IMR-90 (cell line): ENCODE results near the gene RNF217. TPM values are rescaled to one million over a fixed set of nuclear protein-coding genes. Genes with fewer than 3 reads are reported as not detected.

Experiments
- ATAC-seq: fragments of 200-7000 bp; cut with Tn5 transposase; 2 replicates; pipeline ENCODE4 v1.9.1; 2020; ENCODE audit warnings: low read depth, mild to moderate bottlenecking, moderate library complexity
- BruUV-seq: library from RNA; stranded (reverse); fragments of 400-500 nt; replicated peaks from 2 replicates; lab custom pipeline; 2021; lab: Mats Ljungman, UMichigan
- CTCF ChIA-PET: fragments of 300-600 bp; formaldehyde crosslinking; extraction: SDS; loops from one replicate; lab custom pipeline; 2021; ENCODE audit warnings: antibody characterized with exemption; lab: Yijun Ruan, JAX
- POLR2A ChIA-PET: fragments of 300-600 bp; sonication (Branson Sonifier 250); formaldehyde crosslinking; loops from one replicate; lab custom pipeline; 2022; ENCODE audit warnings: antibody characterized with exemption; ENCODE audit not compliant: unreplicated experiment; lab: Charles Lee
- DNase-seq: peaks from one replicate; pipeline ENCODE4 v3.0.0; 2013
- H2AFZ ChIP-seq: replicated peaks from 2 replicates; pipeline ENCODE3; 2013; ENCODE audit warnings: low read length, mild to moderate bottlenecking; ENCODE audit not compliant: poor library complexity
- H2AK5ac ChIP-seq: 2 replicates; pipeline ENCODE4 v1.6.1; 2013; ENCODE audit warnings: low read depth, low read length, inconsistent platforms
- H2AK9ac ChIP-seq: replicated peaks from 2 replicates; pipeline ENCODE3; 2013; ENCODE audit warnings: mild to moderate bottlenecking, low read depth, low read length, moderate library complexity; ENCODE audit not compliant: poor library complexity
- H2BK120ac ChIP-seq: 2 replicates; pipeline ENCODE4 v1.6.1; 2013; ENCODE audit warnings: low read depth, low read length, inconsistent platforms
- H2BK15ac ChIP-seq: 3 replicates; pipeline ENCODE4 v1.6.1; 2013; ENCODE audit warnings: low read depth, low read length, inconsistent platforms
- H2BK20ac ChIP-seq: 2 replicates; pipeline ENCODE4 v1.6.1; 2013; ENCODE audit warnings: low read depth, mild to moderate bottlenecking, inconsistent platforms, low read length, moderate library complexity
- H2BK5ac ChIP-seq: 2 replicates; pipeline ENCODE4 v1.6.1; 2013; ENCODE audit warnings: mild to moderate bottlenecking, low read depth, low read length, inconsistent platforms; ENCODE audit not compliant: poor library complexity, severe bottlenecking
- H3K14ac ChIP-seq: replicated peaks from 2 replicates; pipeline ENCODE4 v1.6.1; 2013; ENCODE audit warnings: low read depth, low read length, inconsistent platforms
- H3K18ac ChIP-seq: 2 replicates; pipeline ENCODE4 v1.6.1; 2013; ENCODE audit warnings: low read depth, low read length, control low read depth
- H3K23ac ChIP-seq: 2 replicates; pipeline ENCODE4 v1.6.1; 2013; ENCODE audit warnings: low read depth, low read length, inconsistent platforms
- H3K27ac ChIP-seq: 2 replicates; pipeline ENCODE4 v1.5.1; 2013; ENCODE audit warnings: mild to moderate bottlenecking, control low read depth, low read length; ENCODE audit not compliant: insufficient read depth
- H3K27me3 ChIP-seq: 2 replicates; pipeline ENCODE4 v1.6.1; 2013; ENCODE audit warnings: low read length; ENCODE audit not compliant: control insufficient read depth, insufficient read depth
- H3K36me3 ChIP-seq: 2 replicates; pipeline ENCODE4 v1.6.1; 2013; ENCODE audit warnings: low read length, mixed read lengths; ENCODE audit not compliant: control insufficient read depth, insufficient read depth
- H3K4ac ChIP-seq: 2 replicates; pipeline ENCODE4 v1.6.1; 2013; ENCODE audit warnings: low read depth, low read length, inconsistent platforms
- H3K4me1 ChIP-seq: 2 replicates; pipeline ENCODE4 v1.6.1; 2013; ENCODE audit warnings: low read length, mixed read lengths; ENCODE audit not compliant: control insufficient read depth, insufficient read depth
- H3K4me2 ChIP-seq: 2 replicates; pipeline ENCODE4 v1.6.1; 2013; ENCODE audit warnings: low read depth, mild to moderate bottlenecking, control low read depth, low read length, moderate library complexity
- H3K4me3 ChIP-seq: 2 replicates; pipeline ENCODE4 v1.5.1; 2013; ENCODE audit warnings: low read depth, mild to moderate bottlenecking, control low read depth, low read length, moderate library complexity; ENCODE audit not compliant: insufficient read depth
- H3K56ac ChIP-seq: 2 replicates; pipeline ENCODE4 v1.6.1; 2013; ENCODE audit warnings: low read length, inconsistent platforms; ENCODE audit not compliant: insufficient read depth; ENCODE audit errors: extremely low read depth
- H3K79me1 ChIP-seq, 2 experiments: 2 replicates each; pipeline ENCODE4 v1.6.1; 2013; ENCODE audit warnings: low read length in 2 of 2, inconsistent platforms in 1 of 2, low read depth in 1 of 2
- H3K9ac ChIP-seq: 2 replicates; pipeline ENCODE4 v1.6.1; 2013; ENCODE audit warnings: low read depth, low read length, control low read depth
- H3K9me1 ChIP-seq: 2 replicates; pipeline ENCODE4 v1.6.1; 2013; ENCODE audit warnings: low read length, inconsistent platforms; ENCODE audit not compliant: insufficient read depth
- H3K9me3 ChIP-seq: 2 replicates; pipeline ENCODE4 v1.6.1; 2013; ENCODE audit warnings: low read length; ENCODE audit not compliant: control insufficient read depth, insufficient read depth
- H4K20me1 ChIP-seq: 2 replicates; pipeline ENCODE4 v1.6.1; 2013; ENCODE audit warnings: low read length, inconsistent platforms; ENCODE audit not compliant: insufficient read depth
- H4K5ac ChIP-seq: 2 replicates; pipeline ENCODE4 v1.6.1; 2013; ENCODE audit warnings: mild to moderate bottlenecking, low read depth, low read length, control low read depth
- H4K8ac ChIP-seq, 2 experiments: 2 replicates each; pipeline ENCODE4 v1.6.1; 2013; ENCODE audit warnings: low read depth in 2 of 2, low read length in 2 of 2, control low read depth in 1 of 2, inconsistent platforms in 1 of 2
- H4K91ac ChIP-seq: 2 replicates; pipeline ENCODE4 v1.6.1; 2013; ENCODE audit warnings: low read depth, low read length, inconsistent platforms; ENCODE audit not compliant: insufficient read depth
- BHLHE40 ChIP-seq: fragments of 150-350 bp; IDR thresholded peaks from 2 replicates; pipeline ENCODE4 v1.6.1; 2016; ENCODE audit warnings: mild to moderate bottlenecking, low read depth, low read length
- CHD1 ChIP-seq: IDR thresholded peaks from 2 replicates; pipeline ENCODE4 v1.6.1; 2012; ENCODE audit warnings: low read depth, low read length, improper control_type of control experiment
- ELK1 ChIP-seq: fragments of 150-350 bp; IDR thresholded peaks from 2 replicates; pipeline ENCODE4 v1.6.1; 2016; ENCODE audit warnings: low read depth, mild to moderate bottlenecking, low read length, moderate library complexity, borderline replicate concordance
- MAFK ChIP-seq: IDR thresholded peaks from 2 replicates; pipeline ENCODE4 v1.6.1; 2012; ENCODE audit warnings: low read depth, low read length, improper control_type of control experiment
- MAZ ChIP-seq: IDR thresholded peaks from 2 replicates; pipeline ENCODE4 v1.6.1; 2012; ENCODE audit warnings: low read depth, mild to moderate bottlenecking, low read length, improper control_type of control experiment, moderate library complexity, borderline replicate concordance
- NFE2L2 ChIP-seq: fragments of 150-350 bp; IDR thresholded peaks from 2 replicates; pipeline ENCODE4 v1.6.1; 2016; ENCODE audit warnings: low read depth, mild to moderate bottlenecking, low read length
- POLR2A ChIP-seq: IDR thresholded peaks from 2 replicates; pipeline ENCODE4 v1.6.1; 2012; ENCODE audit warnings: mild to moderate bottlenecking, low read depth, low read length
- RAD21 ChIP-seq: IDR thresholded peaks from 2 replicates; pipeline ENCODE4 v1.6.1; 2012; ENCODE audit warnings: low read length, improper control_type of control experiment
- RFX5 ChIP-seq: IDR thresholded peaks from 2 replicates; pipeline ENCODE4 v1.8.0; 2012; ENCODE audit warnings: low read depth, mild to moderate bottlenecking, low read length, moderate library complexity
- USF2 ChIP-seq: fragments of 150-350 bp; IDR thresholded peaks from 2 replicates; pipeline ENCODE4 v1.6.1; 2017; ENCODE audit warnings: mild to moderate bottlenecking, antibody characterized with exemption, low read length, low read depth
- WGBS, 2 experiments: methylation state at CpG; one replicate each; pipeline versions ENCODE4 v1.1.5 to v1.1.7; 2013; ENCODE audit warnings: missing lambda C conversion rate in 2 of 2; ENCODE audit not compliant: insufficient read length in 1 of 2; ENCODE audit errors: extremely low coverage in 2 of 2; 5-methylcytosine and 5-hydroxymethylcytosine counted together
- dilution Hi-C: fragments of 300-500 bp; cut with HindIII; formaldehyde crosslinking; loops from one replicate; pipeline ENCODE4 v1.14.3; 2018; ENCODE audit warnings: low sequenced_read_pairs; ENCODE audit not compliant: unreplicated experiment
- in situ Hi-C: fragments of 300-500 bp; cut with MboI; formaldehyde crosslinking; loops from 3 replicates; pipeline ENCODE4 v1.14.3; 2019; ENCODE audit warnings: low sequenced_read_pairs, inconsistent platforms, mixed read lengths
- intact Hi-C: fragments of 100-400 bp; cut with micrococcal nuclease; formaldehyde crosslinking; loops from 2 replicates; pipeline ENCODE4 v1.10.0; 2022
- polyA plus RNA-seq, 3 experiments: library from polyadenylated mRNA; depleted of rRNA; stranded (reverse); fragments of >200 nt; gene quantifications; 2 replicates each; pipeline ENCODE4 v1.2.3, GENCODE V29; 2012; ENCODE audit warnings: low replicate concordance in 1 of 3
- total RNA-seq: library from RNA; depleted of rRNA; stranded (reverse); fragments of >200 nt; gene quantifications from 2 replicates; pipeline ENCODE4 v1.2.3, GENCODE V29; 2012

The RNF217 gene
- total and polyA plus RNA-seq, 2 of the 4 experiments (the other 2 are of a cell fraction): 11.7 to 20.4 TPM

- no peak for TF ChIP-seq USF2
Observed at GRCh38 chr6:125114248-125114858, 152.1 kb downstream of the RNF217 start (continued).

- Histone ChIP-seq H2AK9ac (no peak overlapping the region), H3K27me3 (no peaks in the 10 kb centered on the region), H3K36me3 (no peaks in the 10 kb centered on the region), H3K79me1 (no peaks in the 10 kb centered on the region), H3K9me3 (peaks cover 11% of the 10 kb centered on the region), H3K4me2 (no peak overlapping the region), H2AFZ (no peak overlapping the region), H4K91ac (no peak overlapping the region), H2BK5ac (no peak overlapping the region), H4K20me1 (no peaks in the 10 kb centered on the region), H4K5ac (no peak overlapping the region), H2BK20ac (no peak overlapping the region), H3K27ac (no peak overlapping the region), H3K9ac (no peak overlapping the region), H3K4ac (no peak overlapping the region), H3K14ac (no peak overlapping the region), H4K8ac (no peak overlapping the region), H3K23ac (no peak overlapping the region), H2AK5ac (no peak overlapping the region), H3K9me1 (no peaks in the 10 kb centered on the region), H3K56ac (no peak overlapping the region), H2BK120ac (no peak overlapping the region), H3K4me3 (no peak overlapping the region), H2BK15ac (no peak overlapping the region), H3K18ac (no peak overlapping the region), H3K4me1 (no peaks in the 10 kb centered on the region)
- ATAC-seq: no peak
- intact Hi-C loops: no loop called here
- POLR2A ChIA-PET: no interaction called here
- in situ Hi-C loops: loop anchor here (25.0 kb wide), 1 partner anchor 154 kb away; the partner anchor contains the start of gene RNF217
- no peak for DNase-seq
- CTCF ChIA-PET: interaction anchor here (0.7 kb wide), 1 partner anchor 185 kb away, joined by 3 read pairs; the partner anchor contains the start of gene HDDC2
- TF ChIP-seq NFE2L2 (no peak), ELK1 (no peak), MAFK (no peak), RFX5 (no peak), POLR2A (no peak), MAZ (no peak), CHD1 (no peak), BHLHE40 (no peak), RAD21 (no peak)
- BruUV-seq: no TSS peak
- WGBS, 2 experiments: no CpG with 5 or more reads among the region's 1 CpG
- dilution Hi-C loops: no loop called here
Observed at GRCh38 chr6:125116170-125116569, 153.9 kb downstream of the RNF217 start.
